Measurements from ENCODE around the gene IQSEC2. TPM values are rescaled to one million over a fixed set of nuclear protein-coding genes. Genes with fewer than 3 reads are reported as not detected.

Gene IQSEC2
- total and polyA plus RNA-seq, 9 donors = 8.7 to 19.9 (median 15.6) TPM

GRCh38 chrX:53305996-53306937 lies 24.9 kb upstream of the IQSEC2 start:
- H3K4me1 ChIP-seq (ENCODE audit: control insufficient read depth, insufficient read depth, low read length) = peaks cover 4% of the 10 kb centered on the region
- no peaks in the 10 kb centered on the region for H3K36me3 ChIP-seq (ENCODE audit: control insufficient read depth, insufficient read depth, low read length)
- peaks cover 43% of the 10 kb centered on the region for H3K27me3 ChIP-seq (ENCODE audit: control insufficient read depth, insufficient read depth, low read length)
- H3K9me3 ChIP-seq (replicated peaks; ENCODE audit: control insufficient read depth, low read depth, low read length) = no peaks in the 10 kb centered on the region
- H3K4me3 ChIP-seq (ENCODE audit: low read length) = no peak overlapping the region
- WGBS (ENCODE audit: insufficient coverage) = 59% methylated on average over 5 of the region's 9 CpGs
- H3K27ac ChIP-seq (ENCODE audit: low read length) = peak overlapping the region; percentile 29
- peak; percentile 27 for DNase-seq

GRCh38 chrX:53305219-53305995 lies 24.0 kb upstream of the IQSEC2 start:
- Histone ChIP-seq H3K27ac (ENCODE audit: low read length) (no peak overlapping the region), H3K36me3 (ENCODE audit: control insufficient read depth, insufficient read depth, low read length) (no peaks in the 10 kb centered on the region), H3K27me3 (ENCODE audit: control insufficient read depth, insufficient read depth, low read length) (peaks cover 42% of the 10 kb centered on the region), H3K4me3 (ENCODE audit: low read length) (no peak overlapping the region), H3K4me1 (ENCODE audit: control insufficient read depth, insufficient read depth, low read length) (peaks cover 4% of the 10 kb centered on the region), H3K9me3 (replicated peaks; ENCODE audit: control insufficient read depth, low read depth, low read length) (no peaks in the 10 kb centered on the region)
- 68% methylated on average over 2 of the region's 8 CpGs for WGBS (ENCODE audit: insufficient coverage)
- no peak for DNase-seq

DNA sequence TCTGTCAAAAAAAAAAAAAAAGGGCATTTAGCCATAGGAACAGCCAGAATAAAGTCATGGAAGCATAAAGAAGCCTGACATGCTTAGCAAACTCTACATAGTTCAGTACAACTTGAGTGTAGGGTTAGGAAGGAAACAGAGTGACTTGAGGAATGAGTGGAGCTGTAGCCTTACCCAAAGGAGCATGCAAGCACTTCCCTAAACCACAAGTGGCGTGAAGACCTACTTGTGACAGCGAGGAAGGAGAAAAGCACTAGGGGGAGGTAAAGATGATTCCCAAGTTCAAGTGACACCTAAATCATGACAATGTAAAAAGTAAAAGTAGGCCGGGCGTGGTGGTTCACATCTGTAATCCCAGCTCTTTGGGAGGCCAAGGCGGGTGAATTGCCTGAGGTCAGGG lies 21.8 kb upstream of the IQSEC2 start:
- no peak for DNase-seq
- Histone ChIP-seq H3K36me3 (ENCODE audit: control insufficient read depth, insufficient read depth, low read length) (no peaks in the 10 kb centered on the region), H3K27ac (ENCODE audit: low read length) (no peak overlapping the region), H3K9me3 (replicated peaks; ENCODE audit: control insufficient read depth, low read depth, low read length) (no peaks in the 10 kb centered on the region), H3K27me3 (ENCODE audit: control insufficient read depth, insufficient read depth, low read length) (peaks cover 43% of the 10 kb centered on the region), H3K4me1 (ENCODE audit: control insufficient read depth, insufficient read depth, low read length) (peaks cover 4% of the 10 kb centered on the region), H3K4me3 (ENCODE audit: low read length) (no peak overlapping the region)
- 82% methylated on average over 3 of the region's 5 CpGs for WGBS (ENCODE audit: insufficient coverage)

DNA sequence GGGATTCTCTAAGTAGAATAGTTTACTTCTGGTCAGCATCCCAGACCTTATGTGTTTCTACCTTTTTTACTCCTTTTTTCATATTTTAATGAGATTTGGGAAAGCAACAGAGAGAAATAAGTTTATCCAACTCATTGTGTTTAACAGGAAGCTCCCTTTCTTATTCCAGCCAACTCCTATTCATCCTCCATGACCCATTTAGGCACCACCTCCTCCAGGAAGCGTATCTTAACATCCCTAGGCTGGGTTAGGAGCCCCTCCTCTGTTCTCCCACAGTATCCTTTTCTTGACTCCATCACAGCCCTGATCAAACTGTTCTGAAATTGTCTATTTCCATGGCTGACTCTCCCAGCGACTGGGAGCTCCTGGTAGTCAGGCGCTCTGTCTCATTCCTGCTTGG lies 18.8 kb upstream of the IQSEC2 start:
- H3K36me3 ChIP-seq (ENCODE audit: control insufficient read depth, insufficient read depth, low read length) = no peaks in the 10 kb centered on the region
- 78% methylated on average over 2 of the region's 3 CpGs for WGBS (ENCODE audit: insufficient coverage)
- H3K4me3 ChIP-seq (ENCODE audit: low read length) = no peak overlapping the region
- peaks cover 39% of the 10 kb centered on the region for H3K27me3 ChIP-seq (ENCODE audit: control insufficient read depth, insufficient read depth, low read length)
- no peaks in the 10 kb centered on the region for H3K9me3 ChIP-seq (replicated peaks; ENCODE audit: control insufficient read depth, low read depth, low read length)
- H3K4me1 ChIP-seq (ENCODE audit: control insufficient read depth, insufficient read depth, low read length) = no peaks in the 10 kb centered on the region
- no peak overlapping the region for H3K27ac ChIP-seq (ENCODE audit: low read length)
- no peak for DNase-seq

- Histone ChIP-seq H3K9me3 (replicated peaks; ENCODE audit: control insufficient read depth, low read depth, low read length) (no peaks in the 10 kb centered on the region), H3K4me1 (ENCODE audit: control insufficient read depth, insufficient read depth, low read length) (peaks cover 1% of the 10 kb centered on the region), H3K36me3 (ENCODE audit: control insufficient read depth, insufficient read depth, low read length) (no peaks in the 10 kb centered on the region), H3K27me3 (ENCODE audit: control insufficient read depth, insufficient read depth, low read length) (peaks cover 61% of the 10 kb centered on the region), H3K27ac (ENCODE audit: low read length) (no peak overlapping the region), H3K4me3 (ENCODE audit: low read length) (no peak overlapping the region)
- no peak for DNase-seq
- 90% methylated on average over 4 of the region's 8 CpGs for WGBS (ENCODE audit: insufficient coverage)
Measured at GRCh38 chrX:53294024-53294648, 12.8 kb upstream of the IQSEC2 start.

GRCh38 chrX:53291596-53291995 lies 10.2 kb upstream of the IQSEC2 start:
- no peak overlapping the region for H3K27ac ChIP-seq (ENCODE audit: low read length)
- no peaks in the 10 kb centered on the region for H3K36me3 ChIP-seq (ENCODE audit: control insufficient read depth, insufficient read depth, low read length)
- 83% methylated on average over 2 of the region's 3 CpGs for WGBS (ENCODE audit: insufficient coverage)
- peaks cover 72% of the 10 kb centered on the region for H3K27me3 ChIP-seq (ENCODE audit: control insufficient read depth, insufficient read depth, low read length)
- H3K9me3 ChIP-seq (replicated peaks; ENCODE audit: control insufficient read depth, low read depth, low read length) = no peaks in the 10 kb centered on the region
- peaks cover 19% of the 10 kb centered on the region for H3K4me1 ChIP-seq (ENCODE audit: control insufficient read depth, insufficient read depth, low read length)
- DNase-seq = no peak
- H3K4me3 ChIP-seq (ENCODE audit: low read length) = no peak overlapping the region

GRCh38 chrX:53290441-53291041 lies 9.2 kb upstream of the IQSEC2 start:
- peaks cover 19% of the 10 kb centered on the region for H3K4me1 ChIP-seq (ENCODE audit: control insufficient read depth, insufficient read depth, low read length)
- no peaks in the 10 kb centered on the region for H3K36me3 ChIP-seq (ENCODE audit: control insufficient read depth, insufficient read depth, low read length)
- no peak for DNase-seq
- H3K27ac ChIP-seq (ENCODE audit: low read length) = no peak overlapping the region
- 87% methylated on average over 6 of the region's 7 CpGs for WGBS (ENCODE audit: insufficient coverage)
- no peak overlapping the region for H3K4me3 ChIP-seq (ENCODE audit: low read length)
- no peaks in the 10 kb centered on the region for H3K9me3 ChIP-seq (replicated peaks; ENCODE audit: control insufficient read depth, low read depth, low read length)
- peaks cover 75% of the 10 kb centered on the region for H3K27me3 ChIP-seq (ENCODE audit: control insufficient read depth, insufficient read depth, low read length)

- no peaks in the 10 kb centered on the region for H3K36me3 ChIP-seq (ENCODE audit: control insufficient read depth, insufficient read depth, low read length)
- H3K9me3 ChIP-seq (replicated peaks; ENCODE audit: control insufficient read depth, low read depth, low read length) = no peaks in the 10 kb centered on the region
- WGBS (ENCODE audit: insufficient coverage) = 2% methylated on average over 5 of the region's 8 CpGs
- no peak overlapping the region for H3K27ac ChIP-seq (ENCODE audit: low read length)
- H3K4me3 ChIP-seq (ENCODE audit: low read length) = no peak overlapping the region
- peaks cover 22% of the 10 kb centered on the region for H3K4me1 ChIP-seq (ENCODE audit: control insufficient read depth, insufficient read depth, low read length)
- DNase-seq = peak; percentile 46
- peaks cover 84% of the 10 kb centered on the region for H3K27me3 ChIP-seq (ENCODE audit: control insufficient read depth, insufficient read depth, low read length)
Measured at GRCh38 chrX:53288189-53288588, 6.8 kb upstream of the IQSEC2 start.

DNA sequence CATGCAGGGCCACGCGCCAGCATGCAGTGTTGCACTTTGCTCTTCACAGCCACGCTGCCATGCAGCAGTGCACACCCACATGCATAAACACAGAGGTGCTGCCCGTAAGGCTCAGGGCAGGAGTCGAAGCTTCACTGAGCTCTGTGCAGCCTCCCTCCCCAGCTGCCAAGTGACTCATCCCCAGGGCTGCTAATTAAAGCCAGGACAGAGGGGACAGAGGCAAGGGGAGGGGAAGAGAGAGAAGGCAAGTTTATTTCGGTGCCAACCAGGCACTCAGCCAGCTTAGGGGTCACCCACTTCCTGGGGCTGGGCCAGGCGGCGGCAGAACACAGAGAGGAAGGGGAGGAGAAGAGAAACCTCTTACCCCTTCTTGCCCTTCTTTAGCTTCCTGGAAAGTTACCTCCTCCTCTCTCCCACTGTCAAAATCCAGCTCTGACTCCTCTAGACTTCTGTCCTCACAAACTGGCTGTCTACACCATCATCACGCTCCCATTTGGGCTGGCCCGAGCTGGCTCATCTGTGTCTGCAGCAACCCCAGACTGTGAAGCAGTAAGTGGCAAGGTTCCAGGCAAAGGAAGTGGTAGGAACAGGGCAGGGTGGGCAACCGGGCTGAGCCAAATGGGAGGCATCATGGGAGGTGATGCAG lies 6.2 kb upstream of the IQSEC2 start:
- DNase-seq = peak; percentile 73
- Histone ChIP-seq H3K4me3 (ENCODE audit: low read length) (no peak overlapping the region), H3K9me3 (replicated peaks; ENCODE audit: control insufficient read depth, low read depth, low read length) (no peaks in the 10 kb centered on the region), H3K4me1 (ENCODE audit: control insufficient read depth, insufficient read depth, low read length) (peaks cover 24% of the 10 kb centered on the region), H3K27me3 (ENCODE audit: control insufficient read depth, insufficient read depth, low read length) (peaks cover 79% of the 10 kb centered on the region), H3K36me3 (ENCODE audit: control insufficient read depth, insufficient read depth, low read length) (no peaks in the 10 kb centered on the region), H3K27ac (ENCODE audit: low read length) (peak overlapping the region; percentile 15)
- WGBS (ENCODE audit: insufficient coverage) = 44% methylated on average over 3 of the region's 11 CpGs

Data from muscle of leg (tissue), 11 donors.